H1 (cell line): ENCODE measurements around the gene PIK3C2G. TPM values are rescaled to one million over a fixed set of nuclear protein-coding genes. Genes with fewer than 3 reads are reported as not detected.

Experiments
- CTCF ChIA-PET: fragments of 300-600 bp; sonication (Branson Sonifier 250); formaldehyde crosslinking; loops from one replicate; lab custom pipeline; 2021; ENCODE audit not compliant: partially characterized antibody; lab: Charles Lee
- POLR2A ChIA-PET: fragments of 300-600 bp; sonication (Branson Sonifier 250); formaldehyde crosslinking; loops from one replicate; lab custom pipeline; 2021; ENCODE audit warnings: inconsistent platforms; ENCODE audit not compliant: partially characterized antibody; lab: Charles Lee
- DNase-seq, 2 experiments: peaks; one replicate each; pipeline versions ENCODE4 v3.0.0 to v3.0.0-alpha.2; 2010 to 2022; ENCODE audit warnings: low spot score in 2 of 2, low read depth in 1 of 2, mixed read lengths in 1 of 2
- FAIRE-seq: peaks from 2 replicates; lab custom pipeline; 2011; peaks lifted over from hg19 to GRCh38; lab: Jason Lieb, UNC
- H2AFZ ChIP-seq: 2 replicates; pipeline ENCODE4 v1.8.1; 2012; ENCODE audit warnings: low read length, inconsistent platforms
- H2AK5ac ChIP-seq: 2 replicates; pipeline ENCODE4 v1.6.1; 2013; ENCODE audit warnings: low read depth, low read length
- H2BK120ac ChIP-seq: replicated peaks from 2 replicates; pipeline ENCODE3; 2013; ENCODE audit warnings: low read depth, low read length, inconsistent platforms
- H2BK12ac ChIP-seq: 2 replicates; pipeline ENCODE4 v1.6.1; 2013; ENCODE audit warnings: low read depth, low read length
- H2BK15ac ChIP-seq: 2 replicates; pipeline ENCODE4 v1.6.1; 2013; ENCODE audit warnings: low read length
- H2BK20ac ChIP-seq: 2 replicates; pipeline ENCODE4 v1.6.1; 2013; ENCODE audit warnings: low read length
- H2BK5ac ChIP-seq: 2 replicates; pipeline ENCODE4 v1.6.1; 2013; ENCODE audit warnings: low read depth, low read length
- H3K14ac ChIP-seq: 2 replicates; pipeline ENCODE4 v1.6.1; 2013; ENCODE audit warnings: inconsistent platforms; ENCODE audit not compliant: insufficient read length
- H3K18ac ChIP-seq: 2 replicates; pipeline ENCODE4 v1.6.1; 2013; ENCODE audit warnings: low read length; ENCODE audit errors: extremely low read depth
- H3K23ac ChIP-seq: 2 replicates; pipeline ENCODE4 v1.6.1; 2013; ENCODE audit warnings: inconsistent platforms; ENCODE audit not compliant: insufficient read length
- H3K23me2 ChIP-seq: 2 replicates; pipeline ENCODE4 v1.6.1; 2013; ENCODE audit warnings: low read depth, low read length
- H3K27ac ChIP-seq: 2 replicates; pipeline ENCODE4 v1.6.1; 2011; ENCODE audit warnings: low read depth, low read length, inconsistent platforms
- H3K27me3 ChIP-seq, 4 experiments: replicated peaks in 1 of 4; 1 replicate in 1 of 4; 2 replicates in 3 of 4; pipeline versions ENCODE4 v1.6.1 to v1.8.1; 2011 to 2013; ENCODE audit warnings: low read length in 3 of 4, mild to moderate bottlenecking in 3 of 4, inconsistent platforms in 2 of 4, mixed read lengths in 2 of 4, moderate library complexity in 1 of 4; ENCODE audit not compliant: control insufficient read depth in 3 of 4, insufficient read depth in 3 of 4; ENCODE audit errors: extremely low read depth in 1 of 4
- H3K36me3 ChIP-seq, 4 experiments: 2 replicates each; pipeline versions ENCODE4 v1.6.1 to v1.8.1; 2011 to 2013; ENCODE audit warnings: mild to moderate bottlenecking in 4 of 4, low read length in 3 of 4, moderate library complexity in 2 of 4, control low read depth in 1 of 4, inconsistent platforms in 1 of 4; ENCODE audit not compliant: insufficient read depth in 4 of 4, control insufficient read depth in 2 of 4
- H3K4ac ChIP-seq: replicated peaks from 2 replicates; pipeline ENCODE3; 2013; ENCODE audit warnings: low read length, low read depth, mixed read lengths, inconsistent platforms; ENCODE audit not compliant: insufficient read length
- H3K4me1 ChIP-seq, 4 experiments: replicated peaks in 1 of 4; 1 replicate in 1 of 4; 2 replicates in 3 of 4; pipeline versions ENCODE4 v1.6.1 to v1.8.1; 2011 to 2013; ENCODE audit warnings: low read length in 3 of 4, inconsistent platforms in 2 of 4, mixed read lengths in 1 of 4; ENCODE audit not compliant: insufficient read depth in 4 of 4, control insufficient read depth in 3 of 4
- H3K4me2 ChIP-seq, 2 experiments: 2 replicates each; pipeline versions ENCODE4 v1.6.1 to v1.8.1; 2011 to 2013; ENCODE audit warnings: low read depth in 2 of 2, low read length in 2 of 2, control low read depth in 1 of 2, inconsistent platforms in 1 of 2, mild to moderate bottlenecking in 1 of 2; ENCODE audit not compliant: insufficient read depth in 1 of 2
- H3K4me3 ChIP-seq, 4 experiments: fragments of 200-600, 300-600 bp in 1 of 4; sonication (generic), shearing (Covaris generic), sonication (Bioruptor Twin) in 1 of 4; 2 replicates each; pipeline versions ENCODE4 v1.5.1 to v1.8.1; 2011 to 2016; ENCODE audit warnings: low read length in 4 of 4, low read depth in 3 of 4, control low read depth in 2 of 4, inconsistent platforms in 2 of 4, mild to moderate bottlenecking in 2 of 4, mixed read lengths in 1 of 4, moderate library complexity in 1 of 4; ENCODE audit not compliant: insufficient read depth in 2 of 4; ENCODE audit errors: extremely low read depth in 1 of 4
- H3K56ac ChIP-seq: replicated peaks from 2 replicates; pipeline ENCODE3; 2013; ENCODE audit warnings: low read depth, mild to moderate bottlenecking, mixed read lengths, low read length, inconsistent platforms; ENCODE audit not compliant: insufficient read length
- H3K79me1 ChIP-seq: 2 replicates; pipeline ENCODE4 v1.6.1; 2013; ENCODE audit warnings: low read depth, low read length, control low read depth
- H3K79me2 ChIP-seq, 2 experiments: 2 replicates each; pipeline versions ENCODE4 v1.6.1 to v1.8.1; 2012 to 2013; ENCODE audit warnings: low read length in 2 of 2, mild to moderate bottlenecking in 2 of 2, inconsistent platforms in 1 of 2; ENCODE audit not compliant: insufficient read depth in 2 of 2, control insufficient read depth in 1 of 2
- H3K9ac ChIP-seq, 4 experiments: replicated peaks in 1 of 4; 1 replicate in 1 of 4; 2 replicates in 3 of 4; pipeline versions ENCODE4 v1.6.1 to v1.8.1; 2011 to 2013; ENCODE audit warnings: low read depth in 3 of 4, low read length in 3 of 4, control low read depth in 2 of 4, mild to moderate bottlenecking in 2 of 4, moderate library complexity in 2 of 4, inconsistent platforms in 1 of 4; ENCODE audit errors: extremely low read depth in 1 of 4
- H3K9me3 ChIP-seq, 2 experiments: 2 replicates each; pipeline versions ENCODE4 v1.6.1 to v1.8.1; 2012 to 2013; ENCODE audit warnings: mild to moderate bottlenecking in 2 of 2, moderate library complexity in 2 of 2, control low read depth in 1 of 2, inconsistent platforms in 1 of 2, low read depth in 1 of 2, low read length in 1 of 2, mixed read lengths in 1 of 2; ENCODE audit not compliant: insufficient read depth in 2 of 2
- H4K20me1 ChIP-seq, 2 experiments: replicated peaks in 1 of 2; 2 replicates each; pipeline versions ENCODE3 to v1.8.1; 2011 to 2013; ENCODE audit warnings: inconsistent platforms in 2 of 2, low read length in 2 of 2, mild to moderate bottlenecking in 1 of 2; ENCODE audit not compliant: insufficient read depth in 2 of 2, control insufficient read depth in 1 of 2
- H4K5ac ChIP-seq: 2 replicates; pipeline ENCODE4 v1.6.1; 2013; ENCODE audit warnings: low read length, low read depth, mixed read lengths, inconsistent platforms; ENCODE audit not compliant: insufficient read length
- H4K8ac ChIP-seq: 2 replicates; pipeline ENCODE4 v1.8.0; 2013; ENCODE audit warnings: mild to moderate bottlenecking, moderate library complexity, low read length, inconsistent platforms; ENCODE audit not compliant: insufficient read depth; ENCODE audit errors: extremely low read depth
- H4K91ac ChIP-seq: replicated peaks from 2 replicates; pipeline ENCODE3; 2013; ENCODE audit warnings: low read length, mixed read lengths, inconsistent platforms; ENCODE audit not compliant: insufficient read length
- BACH1 ChIP-seq: IDR thresholded peaks from 2 replicates; pipeline ENCODE4 v1.6.1; 2012; ENCODE audit warnings: low read length, improper control_type of control experiment
- SRF ChIP-seq: IDR thresholded peaks from 2 replicates; pipeline ENCODE4 v1.6.1; 2011; ENCODE audit warnings: mild to moderate bottlenecking, low read depth, low read length, moderate library complexity
- YY1 ChIP-seq: IDR thresholded peaks from 2 replicates; pipeline ENCODE4 v1.6.1; 2011; ENCODE audit warnings: low read depth, mild to moderate bottlenecking, low read length
- ZNF274 ChIP-seq: IDR thresholded peaks from 2 replicates; pipeline ENCODE4 v1.7.0; 2012; ENCODE audit warnings: low read length, borderline replicate concordance; ENCODE audit errors: extremely low read depth
- WGBS, 2 experiments: shearing (Covaris generic) in 1 of 2; methylation state at CpG; one replicate each; pipeline versions ENCODE4 v1.1.6 to v1.1.7; 2013 to 2015; ENCODE audit warnings: low lambda C conversion rate in 2 of 2, mixed read lengths in 2 of 2, inconsistent platforms in 1 of 2, low coverage in 1 of 2, missing lambda C conversion rate in 1 of 2; ENCODE audit not compliant: insufficient replicate concordance in 2 of 2, insufficient coverage in 1 of 2, insufficient read length in 1 of 2; ENCODE audit errors: extremely low coverage in 1 of 2, missing lambda C conversion rate in 1 of 2; 5-methylcytosine and 5-hydroxymethylcytosine counted together
- polyA plus RNA-seq, 7 experiments: library from polyadenylated mRNA; depleted of rRNA in 3 of 7; stranded (reverse) in 5 of 7; unstranded in 2 of 7; fragments of >200 nt in 5 of 7; fragments of 200-250 nt in 2 of 7; gene quantifications; 1 replicate in 5 of 7; 2 replicates in 1 of 7; 4 replicates in 1 of 7; pipeline versions ENCODE4 v1.2.1 to v1.2.3, GENCODE V29; 2011 to 2013; ENCODE audit warnings: missing spikeins in 2 of 7, mixed read lengths in 2 of 7
- total RNA-seq: library from RNA; stranded (reverse); fragmentation: NEBNext Ultra II Directional; extraction: Animal tissue kit (Norgen Biotek cat#: 25700); gene quantifications from 2 replicates; pipeline ENCODE4 v1.2.1, GENCODE V29; 2021

PIK3C2G gene
- total and polyA plus RNA-seq, 2 of the 8 experiments (the other 6 are each of a cell fraction or from before 2014, with no cell fraction given) = not detected

DNA sequence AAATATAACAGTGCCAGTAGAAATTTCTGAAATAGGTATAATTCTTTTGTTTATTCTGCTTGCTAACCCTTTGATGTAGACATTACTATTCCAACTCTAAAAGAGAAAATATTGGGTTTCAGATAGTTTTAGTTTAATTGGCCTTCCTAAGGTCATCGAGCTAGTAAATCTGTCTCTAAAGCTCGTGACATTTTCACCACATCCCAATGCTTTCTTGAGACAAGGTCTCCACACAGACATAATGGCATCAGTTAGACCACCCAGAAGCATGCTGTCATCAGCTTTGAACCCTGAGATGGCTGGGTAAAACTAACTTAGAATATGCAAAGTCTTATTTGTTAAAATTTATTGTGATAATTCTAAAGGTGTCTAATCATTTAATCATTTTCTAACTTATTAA is 52.0 kb downstream of the PIK3C2G start:
- no peaks in the 10 kb centered on the region for H3K9me3 ChIP-seq
- H4K5ac ChIP-seq = no peak overlapping the region
- H2AFZ ChIP-seq = no peak overlapping the region
- no peak overlapping the region for H2AK5ac ChIP-seq
- CTCF ChIA-PET = no interaction called here
- H3K14ac ChIP-seq = no peak overlapping the region
- no peak overlapping the region for H4K91ac ChIP-seq
- H3K79me2 ChIP-seq = no peaks in the 10 kb centered on the region
- 100% methylated on average over 2 of the region's 2 CpGs; no CpG with 5 or more reads in 1 of the 2 experiments for WGBS, 2 experiments
- FAIRE-seq = no peak
- POLR2A ChIA-PET = no interaction called here
- H2BK120ac ChIP-seq = no peak overlapping the region
- H4K8ac ChIP-seq = no peak overlapping the region
- H3K23me2 ChIP-seq = no peaks in the 10 kb centered on the region; the same call in 1 of the 2 replicates
- H3K36me3 ChIP-seq = no peaks in the 10 kb centered on the region
- H3K4me1 ChIP-seq = no peaks in the 10 kb centered on the region
- H3K4me3 ChIP-seq = no peak overlapping the region
- H3K4ac ChIP-seq = no peak overlapping the region
- no peaks in the 10 kb centered on the region for H3K79me1 ChIP-seq
- no peak overlapping the region for H3K9ac ChIP-seq
- no peak for DNase-seq
- no peak overlapping the region for H3K18ac ChIP-seq
- no peaks in the 10 kb centered on the region for H3K27me3 ChIP-seq
- H3K27ac ChIP-seq = no peak overlapping the region
- H2BK12ac ChIP-seq = no peak overlapping the region
- H2BK20ac ChIP-seq = no peak overlapping the region
- H3K4me2 ChIP-seq = no peak overlapping the region
- no peak overlapping the region for H3K56ac ChIP-seq
- H4K20me1 ChIP-seq = no peaks in the 10 kb centered on the region
- no peak overlapping the region for H2BK5ac ChIP-seq
- no peak overlapping the region for H2BK15ac ChIP-seq
- H3K23ac ChIP-seq = no peak overlapping the region
- TF ChIP-seq YY1 = no peak
- no peak for TF ChIP-seq ZNF274
- TF ChIP-seq SRF = no peak
- no peak for TF ChIP-seq BACH1
